Eye (tissue), 1 donor: ENCODE results near the gene NR2C2.

Source experiments
- DNase-seq: peaks from one replicate; pipeline ENCODE4 v3.0.0-alpha.2; 2015

NR2C2 gene

DNA sequence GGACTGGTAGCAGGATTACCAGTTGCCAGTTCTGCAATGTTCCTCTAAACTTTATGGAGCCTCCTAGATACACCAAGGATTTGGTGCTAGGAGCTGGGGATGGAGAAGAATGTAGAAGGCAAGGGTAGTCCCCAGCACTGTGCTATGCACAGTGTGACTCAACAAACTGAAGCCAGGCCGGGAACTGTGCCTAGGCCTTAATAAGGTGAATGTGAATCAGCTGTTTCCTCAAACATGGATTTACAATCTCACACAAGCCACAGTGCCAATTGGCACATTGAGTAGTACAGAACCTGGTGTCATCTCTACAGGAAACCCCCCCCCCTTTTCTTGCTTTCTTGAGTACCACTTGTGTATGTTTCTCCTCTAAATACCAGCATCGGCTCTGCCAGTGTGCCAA lies 85.3 kb downstream of the NR2C2 start:
- no peak for DNase-seq

DNA sequence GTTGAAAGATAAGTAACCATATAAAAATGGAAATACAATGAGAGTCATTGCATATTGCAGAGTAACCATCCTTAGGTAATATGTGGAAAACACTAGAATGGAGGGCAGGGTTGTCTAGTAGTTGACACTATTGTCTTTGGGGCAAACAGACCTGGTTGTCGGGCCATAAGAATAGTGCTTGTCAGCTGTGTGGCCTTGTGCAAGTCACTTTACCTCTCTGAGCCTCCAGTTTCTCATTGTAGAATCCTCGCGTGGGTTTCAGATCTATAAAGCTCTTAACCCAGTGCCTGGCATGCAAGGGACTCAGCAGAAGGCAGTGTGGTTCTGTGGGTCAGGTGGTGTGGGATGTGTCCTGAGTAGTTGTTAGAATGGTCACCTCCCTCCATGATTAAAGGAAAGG lies 85.7 kb downstream of the NR2C2 start:
- no peak for DNase-seq

DNA sequence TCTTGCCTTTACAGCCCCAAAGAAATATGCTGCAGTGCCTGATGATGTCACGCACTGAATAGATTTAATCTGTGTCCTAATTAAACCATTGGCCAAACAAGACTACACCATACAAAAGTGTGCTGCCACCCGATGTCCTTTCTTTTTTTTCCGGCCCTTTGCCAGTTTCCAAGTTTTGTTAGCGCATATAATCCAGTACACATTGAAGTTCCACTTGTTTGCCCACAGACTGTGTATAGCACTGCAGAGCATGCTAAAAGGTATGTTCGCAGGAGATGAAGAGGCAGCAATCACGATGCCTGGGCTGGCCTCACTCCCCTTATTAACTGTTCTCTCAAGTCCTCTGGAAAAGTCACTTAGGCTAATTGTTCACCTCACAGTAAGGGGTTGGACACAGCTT lies 90.9 kb downstream of the NR2C2 start:
- no peak for DNase-seq

- DNase-seq, result no peak
These were observed 93.5 kb downstream of the NR2C2 start for GRCh38 chr3:15040844-15041243.

GRCh38 chr3:15041950-15042349 lies 94.6 kb downstream of the NR2C2 start:
- no peak for DNase-seq

GRCh38 chr3:15042936-15043335 lies 95.6 kb downstream of the NR2C2 start:
- DNase-seq, result no peak

GRCh38 chr3:15043408-15044171 lies 96.2 kb downstream of the NR2C2 start:
- no peak for DNase-seq

DNA sequence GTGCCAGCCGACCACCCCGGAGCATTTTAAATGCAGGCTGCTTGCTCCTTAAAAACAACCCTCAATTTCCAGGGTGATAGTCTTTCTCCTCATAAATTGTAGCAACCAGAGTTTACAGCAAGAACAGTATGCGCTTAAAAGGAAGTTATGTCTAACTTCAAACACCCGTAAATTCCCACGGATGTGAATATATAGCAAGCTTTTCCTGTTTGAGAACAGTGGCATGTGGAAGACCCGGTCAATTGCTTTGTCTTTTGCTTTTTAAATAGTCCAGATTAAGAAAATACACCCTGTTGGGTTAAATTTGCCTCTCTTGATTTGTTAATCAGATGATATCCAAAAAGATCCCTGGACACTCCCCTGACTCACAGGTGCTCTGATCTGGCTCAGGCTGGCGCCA lies 96.9 kb downstream of the NR2C2 start:
- no peak for DNase-seq

GRCh38 chr3:15045667-15046066 lies 98.3 kb downstream of the NR2C2 start:
- no peak for DNase-seq

DNA sequence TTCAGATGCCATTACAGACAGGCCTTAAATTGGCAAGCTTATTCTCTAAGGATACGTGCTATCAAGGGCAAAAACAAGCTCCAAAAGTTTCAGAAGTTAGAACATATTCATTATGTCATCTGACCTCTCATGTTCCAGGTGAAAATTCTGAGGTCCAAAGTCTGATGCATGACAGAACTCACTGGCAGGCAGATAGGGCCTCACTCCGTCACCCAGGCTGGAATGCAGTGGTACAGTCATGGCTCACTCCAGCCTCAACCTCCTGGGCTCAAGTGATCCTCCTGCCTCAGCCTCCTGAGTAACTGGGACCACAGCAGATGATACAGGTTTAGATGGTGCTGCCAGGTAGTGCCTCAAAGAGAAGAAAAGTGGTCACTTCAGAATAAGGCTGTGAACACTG lies 102.2 kb downstream of the NR2C2 start:
- DNase-seq, result no peak

DNA sequence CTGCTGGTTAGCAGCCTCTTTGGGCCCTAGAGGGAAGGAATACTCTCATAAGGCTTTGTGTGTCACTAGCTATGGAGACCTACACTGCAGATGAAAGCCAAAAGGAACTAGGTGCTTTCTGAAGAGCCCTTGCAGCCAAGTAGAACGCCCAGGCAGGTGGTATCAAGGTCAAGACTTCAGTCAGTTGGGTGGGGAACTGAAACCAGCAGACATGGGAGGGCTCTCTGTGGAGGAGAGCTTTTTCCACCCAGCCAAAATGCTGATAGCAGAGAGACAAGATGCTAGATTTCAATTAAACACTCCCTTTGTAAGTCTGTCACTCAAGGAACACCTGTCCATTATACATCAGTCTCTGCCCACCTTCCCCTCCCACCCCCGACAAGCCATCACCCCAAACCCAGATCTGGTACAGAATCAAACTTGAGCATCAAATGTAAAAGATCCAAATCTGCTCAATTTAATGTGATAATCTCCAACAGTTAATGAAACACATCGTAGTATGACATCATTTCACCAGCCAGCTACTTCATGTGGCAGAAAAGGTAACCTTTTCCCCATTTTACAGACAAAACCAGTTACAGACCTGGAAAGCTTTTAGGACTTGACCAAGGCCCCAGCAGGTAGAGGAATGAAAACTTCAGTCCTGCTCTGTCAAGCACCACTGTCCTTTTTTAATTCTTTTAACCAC lies 103.2 kb downstream of the NR2C2 start:
- no peak for DNase-seq

DNA sequence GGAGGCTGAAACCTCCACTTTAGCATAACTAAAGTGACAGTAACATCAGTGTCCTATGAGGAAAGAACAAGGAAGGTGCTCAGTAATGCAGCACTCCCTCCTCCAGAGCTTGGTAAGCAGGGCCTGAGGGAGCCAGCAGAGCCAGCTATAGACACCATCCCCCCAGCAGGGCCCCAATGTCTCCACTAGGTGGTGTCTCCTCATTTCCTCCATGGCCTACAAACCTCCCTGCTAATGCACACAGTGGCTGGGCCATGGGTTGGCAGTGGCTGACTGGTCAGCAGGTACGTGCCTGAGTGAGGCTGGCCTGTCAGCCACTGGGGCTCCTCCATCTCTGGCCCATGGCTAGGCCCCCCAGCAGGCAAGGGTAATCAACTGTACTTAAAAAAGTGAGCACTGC lies 104.1 kb downstream of the NR2C2 start:
- DNase-seq, result peak; percentile 38

DNA sequence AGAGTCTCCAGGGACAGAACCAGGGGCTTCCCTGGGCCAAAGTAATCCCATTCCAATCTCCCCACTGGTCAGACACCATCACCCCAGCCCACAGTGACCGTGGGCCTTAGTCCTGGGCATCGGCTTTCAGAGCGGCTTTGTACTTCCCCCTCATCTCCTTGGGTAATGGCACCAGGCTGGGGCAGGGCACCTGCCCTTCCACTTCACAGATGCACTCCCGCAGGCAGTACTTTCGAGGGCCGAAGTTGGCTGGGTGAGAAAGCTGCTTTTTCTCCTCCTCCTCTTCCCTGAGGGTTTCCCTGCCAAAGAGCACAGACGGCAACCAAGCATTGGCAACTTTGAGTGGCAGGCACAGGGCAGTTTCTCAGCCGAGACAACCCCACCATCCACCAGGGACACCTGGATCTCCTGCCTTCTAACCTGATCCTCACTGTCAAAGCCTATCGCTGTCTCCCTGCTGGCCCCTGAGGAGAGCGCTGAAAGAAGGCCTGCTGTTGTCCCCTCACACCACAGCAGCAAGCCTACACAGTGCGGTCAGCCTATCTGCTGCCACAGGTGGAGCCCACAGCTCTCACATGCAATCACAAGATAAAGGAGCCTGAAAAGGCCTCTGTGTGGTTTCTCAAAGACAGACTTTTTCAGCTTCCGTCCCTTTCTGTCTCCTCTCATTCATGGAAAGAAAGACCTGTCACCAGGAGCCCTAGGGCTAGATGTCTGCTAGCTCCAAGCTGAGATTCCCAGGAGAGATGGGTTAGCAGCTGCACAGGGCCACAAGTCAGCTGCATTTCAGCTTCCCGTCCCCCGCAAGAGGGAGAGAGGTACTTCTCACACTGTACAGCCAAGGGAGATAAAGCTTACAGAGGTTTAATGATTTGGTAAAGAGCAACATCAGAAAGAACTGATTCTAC lies 105.2 kb downstream of the NR2C2 start:
- peak; percentile 27 for DNase-seq

- DNase-seq, result no peak
These were observed 106.2 kb downstream of the NR2C2 start for GRCh38 chr3:15053541-15053940.

DNA sequence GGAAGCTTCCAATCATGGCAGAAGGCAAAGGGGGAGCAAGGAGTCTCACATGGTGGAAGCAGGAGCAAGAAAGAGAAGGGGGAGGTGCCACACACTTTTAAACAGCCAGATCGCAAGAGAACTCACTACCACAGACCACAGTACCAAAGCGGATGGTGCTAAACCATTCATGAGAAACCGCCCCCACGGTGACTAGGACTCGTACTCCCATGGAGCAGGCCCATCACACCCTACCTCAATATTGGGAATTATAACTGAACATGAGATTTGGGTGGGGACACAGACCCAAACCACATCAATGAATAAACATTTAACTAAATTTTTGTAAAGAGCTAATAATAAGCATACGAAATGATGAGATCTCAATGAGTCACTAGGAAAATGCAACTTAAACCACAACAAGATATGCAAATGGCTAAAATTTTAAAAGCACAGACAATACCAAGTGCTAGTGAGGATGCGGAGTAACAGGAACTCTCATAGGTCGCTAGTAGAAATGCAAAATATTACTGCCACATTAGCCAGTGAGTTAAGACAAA lies 107.7 kb downstream of the NR2C2 start:
- DNase-seq, result no peak

DNA sequence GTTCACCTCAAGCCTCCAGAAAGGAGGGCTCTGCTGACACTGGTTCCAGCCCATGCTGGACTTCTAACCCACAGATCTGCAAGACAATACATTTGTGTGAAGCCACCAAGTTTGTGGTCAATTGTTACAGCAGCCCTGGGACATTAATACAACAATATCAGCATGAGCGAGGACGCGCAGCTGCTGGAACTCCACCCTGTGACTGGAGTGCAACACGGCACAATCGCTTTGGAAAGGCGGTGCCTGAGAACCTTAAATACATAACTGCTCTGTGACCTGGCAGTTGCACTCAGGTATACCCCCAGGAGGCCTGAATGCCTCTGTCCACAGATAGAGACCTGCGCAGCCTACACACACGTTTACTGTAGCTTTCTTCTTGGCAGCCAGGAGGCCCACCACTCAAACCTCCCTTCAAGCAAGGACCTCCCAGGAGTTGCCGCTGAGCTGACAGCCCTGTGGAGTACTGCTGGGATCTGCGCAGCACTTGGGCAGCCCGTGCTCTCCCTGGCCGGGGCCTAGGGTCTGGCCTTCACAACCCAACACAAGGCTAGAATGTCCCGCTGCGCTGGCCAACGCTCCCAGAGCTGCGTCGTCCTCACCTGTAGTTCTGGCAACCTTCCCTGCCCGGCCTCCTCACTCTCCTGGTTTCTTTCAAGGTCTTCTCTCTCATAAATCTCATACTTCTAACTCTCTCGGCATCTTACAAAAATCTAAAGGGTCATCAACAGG lies 109.5 kb downstream of the NR2C2 start:
- DNase-seq, result no peak

GRCh38 chr3:15060029-15060428 lies 112.6 kb downstream of the NR2C2 start:
- no peak for DNase-seq

- DNase-seq, result no peak
These were observed 115.9 kb downstream of the NR2C2 start for GRCh38 chr3:15063238-15063637.

- DNase-seq, result no peak
These were observed 116.4 kb downstream of the NR2C2 start for GRCh38 chr3:15063656-15064286.

DNA sequence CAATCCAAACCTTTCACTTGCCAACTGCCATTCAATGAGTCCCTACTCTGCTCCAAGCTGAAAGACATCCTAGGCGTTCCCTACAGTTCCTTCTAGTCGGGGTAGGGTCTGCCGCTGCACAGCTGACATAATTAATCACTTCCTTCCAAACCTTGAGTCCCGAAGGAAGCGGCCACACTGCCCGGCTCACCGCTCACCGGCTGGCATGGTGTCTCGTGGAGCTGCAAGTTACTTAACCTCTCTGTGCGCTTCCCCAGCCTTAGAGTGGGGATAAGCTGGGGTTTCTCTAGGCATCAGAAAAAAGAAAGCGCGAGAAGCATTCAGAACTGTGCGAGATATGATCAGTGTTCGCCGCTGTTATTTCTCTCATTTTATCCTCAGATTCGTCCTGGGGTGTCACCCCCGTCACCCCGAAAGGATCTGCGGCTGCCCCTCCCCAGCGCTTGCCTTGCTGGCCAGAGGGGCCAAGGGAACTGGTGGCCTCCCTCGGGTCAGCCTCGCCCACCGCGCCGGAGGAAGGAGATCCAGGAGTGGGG lies 117.0 kb downstream of the NR2C2 start:
- peak; percentile 52 for DNase-seq

DNA sequence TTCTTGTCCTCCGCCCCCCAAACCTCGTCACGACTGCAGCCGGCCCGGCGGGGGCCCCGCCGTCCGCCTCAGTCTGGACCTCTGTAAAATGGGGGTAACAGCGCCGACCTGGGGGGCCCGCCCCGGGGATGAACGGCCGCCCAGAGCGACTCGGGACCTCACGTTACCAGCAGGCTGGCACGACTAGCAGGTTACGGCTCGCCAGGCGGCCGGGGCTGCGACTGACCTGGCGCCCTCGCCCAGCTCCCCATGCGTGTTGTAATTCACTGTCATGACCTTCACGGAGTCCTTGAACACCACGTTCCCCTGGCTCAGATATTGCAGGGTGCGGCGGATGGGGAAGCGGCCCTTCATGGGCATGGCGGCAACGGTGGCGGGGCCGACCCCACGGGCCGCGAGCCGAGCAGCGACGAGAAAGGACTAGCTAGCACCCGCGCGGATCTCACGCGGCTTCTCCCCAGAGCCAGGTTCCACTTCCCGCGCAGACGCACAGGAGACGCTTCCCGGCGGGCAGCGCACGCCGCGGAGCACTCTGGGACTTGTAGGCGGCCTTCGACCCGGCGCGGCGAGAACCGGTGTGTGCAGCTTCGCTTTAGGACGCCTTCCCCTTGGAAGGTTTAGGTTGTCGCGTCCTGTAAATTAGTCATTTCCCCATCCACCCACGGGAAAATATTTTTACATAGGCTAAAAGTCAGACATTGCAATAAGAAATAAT lies 117.6 kb downstream of the NR2C2 start, which contains the start of gene MRPS25:
Gene MRPS25 (minus strand): TSS at position 481 of the 715 bp plus-strand sequence. CDS start 121 bp downstream, at position 360.
- DNase-seq, result peak; percentile 96
